HEK293T (cell line): ENCODE measurements around the gene ICA1.

Experiments used
- BHLHE40 ChIP-seq: fragments of 450-650 bp; IDR thresholded peaks from 2 replicates; pipeline ENCODE4 v1.6.1; 2016; ENCODE audit warnings: mild to moderate bottlenecking, moderate library complexity, borderline replicate concordance
- TARDBP ChIP-seq: fragments of 450-650 bp; IDR thresholded peaks from 2 replicates; pipeline ENCODE4 v1.6.1; 2016

- TF ChIP-seq TARDBP, result no peak
- no peak for TF ChIP-seq BHLHE40
These were observed 43.1 kb upstream of the ICA1 start for GRCh38 chr7:8305104-8305503.
